ENCODE data around the gene C2orf92.
"Not testable (repeated sequence)": the region's sequence is repeated elsewhere in the genome, so short reads cannot be mapped to it uniquely, and the experiment has no call there.

The C2orf92 gene

GRCh38 chr2:97669448-97669847 is at the start of gene C2orf92:
C2orf92 (plus strand) TSS chr2:97669713; CDS start chr2:97669789, 76 bp downstream.
- DNase-seq = no peak

- DNase-seq = not testable (repeated sequence)
These were observed 49.0 kb upstream of the C2orf92 start for GRCh38 chr2:97620492-97620891.

GRCh38 chr2:97622976-97623375 is 46.5 kb upstream of the C2orf92 start:
- DNase-seq = not testable (repeated sequence)

- not testable (repeated sequence) for DNase-seq
These were observed 44.0 kb upstream of the C2orf92 start for GRCh38 chr2:97625354-97626048.

- not testable (repeated sequence) for DNase-seq
These were observed 43.5 kb upstream of the C2orf92 start for GRCh38 chr2:97626049-97626430.

GRCh38 chr2:97644023-97644717 is 25.3 kb upstream of the C2orf92 start:
- no peak for DNase-seq

- no peak for DNase-seq
These were observed 24.3 kb upstream of the C2orf92 start for GRCh38 chr2:97645112-97645694.

- DNase-seq = peak; percentile 99
These were observed 23.6 kb upstream of the C2orf92 start, which contains the start of gene COX5B for GRCh38 chr2:97645695-97646629. COX5B (plus strand) TSS chr2:97646062; CDS start chr2:97646087, 25 bp downstream.

GRCh38 chr2:97646977-97647376 is 22.5 kb upstream of the C2orf92 start:
- DNase-seq = no peak

GRCh38 chr2:97651114-97651513 is 18.4 kb upstream of the C2orf92 start:
- no peak for DNase-seq

- DNase-seq = no peak
These were observed 16.0 kb upstream of the C2orf92 start for GRCh38 chr2:97653473-97653872.

GRCh38 chr2:97653874-97654273 is 15.6 kb upstream of the C2orf92 start:
- no peak for DNase-seq

- no peak for DNase-seq
These were observed 15.2 kb upstream of the C2orf92 start for GRCh38 chr2:97654309-97654708.

GRCh38 chr2:97654791-97655190 is 14.7 kb upstream of the C2orf92 start:
- DNase-seq = no peak

GRCh38 chr2:97656129-97656755 is 13.3 kb upstream of the C2orf92 start:
- no peak for DNase-seq

- DNase-seq = no peak
These were observed 12.5 kb upstream of the C2orf92 start for GRCh38 chr2:97656905-97657587.

- no peak for DNase-seq
These were observed 11.4 kb upstream of the C2orf92 start for GRCh38 chr2:97657986-97658690.

- no peak for DNase-seq
These were observed 10.8 kb upstream of the C2orf92 start for GRCh38 chr2:97658691-97659157.

- no peak for DNase-seq
These were observed 10.1 kb upstream of the C2orf92 start for GRCh38 chr2:97659256-97660043.

Measured in eye (tissue), 1 donor.